Measurements from ENCODE around the gene HOXB1. TPM values are rescaled to one million over a fixed set of nuclear protein-coding genes. Genes with fewer than 3 reads are reported as not detected.

Gene HOXB1
- total and polyA plus RNA-seq, 2 of the 13 experiments (the other 11 are each of a cell fraction or from before 2014, with no cell fraction given) = not detected

- no peak for TF ChIP-seq ZSCAN9 (CRISPR knock-in tag; IDR thresholded peaks at IDR 0.05; ENCODE audit: borderline replicate concordance)
- TF ChIP-seq ZNF784 (CRISPR knock-in tag; IDR thresholded peaks at IDR 0.05; ENCODE audit: borderline replicate concordance) = no peak
- no peak for TF ChIP-seq FUBP1 (CRISPR knock-in tag; IDR thresholded peaks at IDR 0.05; ENCODE audit: borderline replicate concordance)
- no peak for TF ChIP-seq PAXIP1 (CRISPR knock-in tag; conservative IDR thresholded peaks at IDR 0.05)
- no peak for TF ChIP-seq ZNF839 (CRISPR knock-in tag; IDR thresholded peaks at IDR 0.05; ENCODE audit: borderline replicate concordance)
- TF ChIP-seq SOX13 (IDR thresholded peaks at IDR 0.05) = no peak
- TF ChIP-seq SOX13 (CRISPR knock-in tag; conservative IDR thresholded peaks at IDR 0.05 in 1 of 2, IDR thresholded peaks at IDR 0.05 in 1 of 2) = no peak
- TF ChIP-seq NR2F2 (IDR thresholded peaks at IDR 0.05; ENCODE audit: borderline replicate concordance, low read depth) = no peak
- no peak for TF ChIP-seq MEIS2 (CRISPR knock-in tag; IDR thresholded peaks at IDR 0.05)
Measured at GRCh38 chr17:48553190-48553547, 22.4 kb upstream of the HOXB1 start (continued).
